ENCODE data around the gene CNPY3.

DNA sequence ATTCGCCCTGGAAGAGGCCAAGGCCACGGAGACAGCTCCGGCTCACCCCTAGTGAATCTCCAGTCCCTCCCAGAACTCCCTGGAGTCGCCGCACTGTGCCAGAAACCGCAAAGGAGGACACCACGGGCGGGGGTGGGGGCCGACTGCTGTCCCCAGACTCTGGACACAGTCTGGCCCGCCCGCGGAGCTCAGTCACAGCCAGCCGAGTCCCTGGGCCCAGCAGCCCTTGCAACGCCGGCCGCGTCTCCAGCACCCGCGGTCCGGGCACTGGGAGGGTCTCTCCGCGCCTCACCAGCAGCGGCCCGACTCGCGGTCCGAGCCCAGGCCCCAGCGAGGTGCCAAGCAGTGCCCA lies 49.2 kb downstream of the CNPY3 start:
- TF ChIP-seq, protein P1, sequence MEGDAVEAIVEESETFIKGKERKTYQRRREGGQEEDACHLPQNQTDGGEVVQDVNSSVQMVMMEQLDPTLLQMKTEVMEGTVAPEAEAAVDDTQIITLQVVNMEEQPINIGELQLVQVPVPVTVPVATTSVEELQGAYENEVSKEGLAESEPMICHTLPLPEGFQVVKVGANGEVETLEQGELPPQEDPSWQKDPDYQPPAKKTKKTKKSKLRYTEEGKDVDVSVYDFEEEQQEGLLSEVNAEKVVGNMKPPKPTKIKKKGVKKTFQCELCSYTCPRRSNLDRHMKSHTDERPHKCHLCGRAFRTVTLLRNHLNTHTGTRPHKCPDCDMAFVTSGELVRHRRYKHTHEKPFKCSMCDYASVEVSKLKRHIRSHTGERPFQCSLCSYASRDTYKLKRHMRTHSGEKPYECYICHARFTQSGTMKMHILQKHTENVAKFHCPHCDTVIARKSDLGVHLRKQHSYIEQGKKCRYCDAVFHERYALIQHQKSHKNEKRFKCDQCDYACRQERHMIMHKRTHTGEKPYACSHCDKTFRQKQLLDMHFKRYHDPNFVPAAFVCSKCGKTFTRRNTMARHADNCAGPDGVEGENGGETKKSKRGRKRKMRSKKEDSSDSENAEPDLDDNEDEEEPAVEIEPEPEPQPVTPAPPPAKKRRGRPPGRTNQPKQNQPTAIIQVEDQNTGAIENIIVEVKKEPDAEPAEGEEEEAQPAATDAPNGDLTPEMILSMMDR (IDR thresholded peaks at IDR 0.05): no peak
- no peak for TF ChIP-seq POLR2A (IDR thresholded peaks at IDR 0.05)

Measured in testis (tissue), 2 donors.